Effector memory CD4-positive, alpha-beta T cell (primary cell): Measurements from ENCODE around the gene TFB1M.

ENCODE experiments used
- DNase-seq, 3 donors: peaks; one replicate each; pipeline ENCODE4 v3.0.0-alpha.2; 2020
- H3K27ac ChIP-seq: 2 replicates; pipeline ENCODE4 v1.7.0; 2013; ENCODE audit warnings: mild to moderate bottlenecking, low read length, moderate library complexity; ENCODE audit not compliant: insufficient read depth, poor library complexity, severe bottlenecking
- H3K27me3 ChIP-seq: replicated peaks from 2 replicates; pipeline ENCODE4 v1.7.0; 2013; ENCODE audit warnings: mild to moderate bottlenecking, low read length; ENCODE audit not compliant: insufficient read depth, control insufficient read depth, poor library complexity, severe bottlenecking
- H3K36me3 ChIP-seq: 2 replicates; pipeline ENCODE4 v1.7.0; 2013; ENCODE audit warnings: mild to moderate bottlenecking, low read length, moderate library complexity; ENCODE audit not compliant: control insufficient read depth, insufficient read depth
- H3K4me1 ChIP-seq: 2 replicates; pipeline ENCODE4 v1.7.0; 2013; ENCODE audit warnings: low read length, mild to moderate bottlenecking; ENCODE audit not compliant: control insufficient read depth, insufficient read depth, poor library complexity, severe bottlenecking
- H3K4me3 ChIP-seq: 2 replicates; pipeline ENCODE4 v1.7.0; 2013; ENCODE audit warnings: low read length, low read depth, mild to moderate bottlenecking; ENCODE audit not compliant: insufficient read depth, poor library complexity, severe bottlenecking
- H3K9me3 ChIP-seq: 2 replicates; pipeline ENCODE4 v1.7.0; 2013; ENCODE audit warnings: mild to moderate bottlenecking, low read length, moderate library complexity; ENCODE audit not compliant: control insufficient read depth

TFB1M gene

GRCh38 chr6:155330922-155331321 is 16.6 kb upstream of the TFB1M start:
- H3K27me3 ChIP-seq: no peaks in the 10 kb centered on the region
- no peaks in the 10 kb centered on the region for H3K9me3 ChIP-seq
- no peak overlapping the region for H3K27ac ChIP-seq
- H3K36me3 ChIP-seq: no peaks in the 10 kb centered on the region
- no peak for DNase-seq
- no peaks in the 10 kb centered on the region for H3K4me1 ChIP-seq
- no peak overlapping the region for H3K4me3 ChIP-seq

DNA sequence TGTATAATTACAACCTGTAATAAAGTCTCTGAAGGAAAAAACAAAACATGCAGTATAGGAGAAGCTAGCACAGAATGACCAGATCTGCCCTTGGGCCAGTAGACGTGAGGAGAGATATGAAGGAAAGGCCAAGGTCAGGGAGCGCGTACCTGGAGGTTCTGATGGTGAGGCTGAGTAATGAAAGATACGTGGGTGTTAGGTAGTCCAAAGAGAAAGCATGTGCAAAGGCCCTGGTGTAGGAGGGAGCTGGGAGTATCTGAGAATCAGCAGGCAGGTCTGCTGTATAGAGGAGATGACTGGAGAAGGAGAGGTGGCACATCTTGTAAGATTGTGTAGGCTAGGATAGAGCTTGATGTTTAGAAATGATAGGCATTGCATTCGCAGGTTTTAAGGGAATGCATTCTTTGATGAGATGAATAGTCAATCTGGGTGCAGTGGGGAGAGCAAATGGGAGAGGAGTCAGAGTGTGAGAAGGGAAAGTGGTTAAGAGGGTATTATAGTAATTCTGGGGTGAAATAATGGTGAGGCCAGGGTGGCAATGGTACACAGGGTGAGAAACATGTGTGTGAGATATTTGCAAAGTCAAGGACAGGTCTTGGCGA is 15.9 kb upstream of the TFB1M start:
- no peak overlapping the region for H3K27ac ChIP-seq
- no peak overlapping the region for H3K4me3 ChIP-seq
- no peaks in the 10 kb centered on the region for H3K9me3 ChIP-seq
- H3K27me3 ChIP-seq: no peaks in the 10 kb centered on the region
- no peak for DNase-seq
- H3K36me3 ChIP-seq: no peaks in the 10 kb centered on the region
- no peaks in the 10 kb centered on the region for H3K4me1 ChIP-seq

- no peaks in the 10 kb centered on the region for H3K9me3 ChIP-seq
- H3K27me3 ChIP-seq: no peaks in the 10 kb centered on the region
- H3K4me1 ChIP-seq: no peaks in the 10 kb centered on the region
- no peak for DNase-seq
- no peak overlapping the region for H3K27ac ChIP-seq
- H3K36me3 ChIP-seq: no peaks in the 10 kb centered on the region
- H3K4me3 ChIP-seq: no peak overlapping the region
Measured at GRCh38 chr6:155329460-155330132, 15.3 kb upstream of the TFB1M start.

DNA sequence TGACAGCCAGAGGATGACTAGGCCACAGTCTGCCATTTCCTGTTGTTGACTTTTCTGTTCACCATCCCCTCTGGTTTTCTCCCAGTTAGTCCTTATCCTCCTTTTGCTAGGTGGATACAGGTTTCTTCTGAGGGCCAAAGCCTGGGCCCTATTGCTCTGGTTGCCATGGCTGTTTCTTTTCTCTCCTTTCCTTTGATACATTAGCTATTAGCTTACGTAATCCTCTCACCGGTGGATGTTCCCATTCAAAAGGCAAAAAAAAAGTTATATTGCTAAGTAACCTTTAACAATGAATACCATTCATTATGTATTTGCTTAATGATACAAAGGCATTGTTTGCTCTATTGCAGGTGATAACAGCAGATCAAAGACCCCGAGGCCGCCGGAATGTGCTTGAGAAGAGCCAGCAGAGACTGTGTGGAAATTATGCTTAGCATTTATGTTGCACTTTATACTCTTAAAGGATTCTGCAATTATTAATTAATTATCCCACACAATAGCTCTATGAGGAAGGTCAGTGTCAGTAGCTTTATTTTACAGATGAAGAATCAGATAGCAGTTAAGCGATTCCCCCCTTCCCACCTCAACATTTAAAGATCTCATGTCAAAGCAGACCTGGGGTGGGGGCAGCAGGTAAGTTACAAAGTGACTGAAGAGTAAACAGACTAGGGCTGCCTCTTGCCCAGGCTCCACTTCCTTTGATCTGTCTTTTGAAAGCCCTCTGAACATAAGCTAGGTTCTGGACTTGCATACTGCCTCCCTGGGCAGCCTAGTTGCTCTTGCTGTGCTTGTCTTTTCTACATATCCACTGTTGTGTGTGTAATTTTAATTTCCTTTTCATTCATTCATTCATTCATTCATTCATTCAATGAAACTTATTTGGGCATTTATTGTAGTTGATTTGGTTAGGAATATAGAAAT is 14.5 kb upstream of the TFB1M start:
- Histone ChIP-seq H3K36me3 (no peaks in the 10 kb centered on the region), H3K4me1 (no peaks in the 10 kb centered on the region), H3K9me3 (no peaks in the 10 kb centered on the region), H3K27me3 (no peaks in the 10 kb centered on the region), H3K4me3 (no peak overlapping the region), H3K27ac (no peak overlapping the region)
- DNase-seq: no peak

- H3K27ac ChIP-seq: no peak overlapping the region
Measured at GRCh38 chr6:155328074-155328538, 13.8 kb upstream of the TFB1M start.

GRCh38 chr6:155327326-155328073 is 13.2 kb upstream of the TFB1M start:
- no peaks in the 10 kb centered on the region for H3K36me3 ChIP-seq
- no peak overlapping the region for H3K4me3 ChIP-seq
- H3K9me3 ChIP-seq: no peaks in the 10 kb centered on the region
- H3K27me3 ChIP-seq: no peaks in the 10 kb centered on the region
- no peak overlapping the region for H3K27ac ChIP-seq
- DNase-seq: peak in 2 of 3 donors; percentile 16 to 38
- H3K4me1 ChIP-seq: no peaks in the 10 kb centered on the region

More at GRCh38 chr6:155328074-155328538, 13.8 kb upstream of the TFB1M start:
- Histone ChIP-seq H3K36me3 (no peaks in the 10 kb centered on the region), H3K4me3 (no peak overlapping the region), H3K4me1 (no peaks in the 10 kb centered on the region), H3K27me3 (no peaks in the 10 kb centered on the region), H3K9me3 (no peaks in the 10 kb centered on the region)
- DNase-seq: no peak

DNA sequence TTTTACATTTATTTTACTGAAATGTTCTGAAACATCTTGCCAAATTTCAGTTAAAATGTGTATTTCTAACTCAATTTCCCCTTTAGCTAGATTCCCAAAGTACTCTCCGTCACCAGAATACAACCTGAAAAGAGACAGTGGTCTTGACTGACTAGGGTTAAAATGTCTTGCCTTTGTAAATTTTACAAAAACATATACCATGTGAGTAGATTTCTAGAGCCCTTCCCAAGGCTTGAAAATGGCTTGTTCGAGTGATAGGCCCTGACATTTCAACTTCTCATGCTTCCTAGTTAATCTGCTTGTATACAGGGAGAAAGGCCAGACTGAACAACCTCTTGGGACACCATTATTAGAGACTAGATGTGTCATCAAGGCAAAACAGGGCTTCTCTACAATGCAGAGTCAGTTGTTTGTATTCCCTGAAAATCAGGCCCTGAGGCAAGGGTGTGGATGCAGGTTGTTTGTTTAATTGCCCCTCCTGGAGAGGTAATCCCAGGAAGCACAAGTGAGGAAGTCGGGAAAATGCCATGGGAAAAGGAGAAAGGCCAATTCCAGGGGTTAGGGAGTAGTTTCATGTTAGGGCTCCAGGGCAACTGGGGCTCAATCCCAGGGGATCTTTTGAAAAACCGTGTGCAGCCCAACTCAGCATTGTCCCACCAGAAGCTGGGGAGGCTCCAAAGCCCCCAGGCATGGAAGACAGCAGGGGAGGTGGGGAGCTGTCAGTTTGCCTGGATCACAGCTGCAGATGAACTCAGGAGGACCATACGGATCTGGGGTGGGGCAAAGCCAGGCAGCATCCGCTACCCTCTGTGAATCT is 11.6 kb upstream of the TFB1M start:
- H3K27me3 ChIP-seq: no peaks in the 10 kb centered on the region
- no peak overlapping the region for H3K27ac ChIP-seq
- H3K4me3 ChIP-seq: no peak overlapping the region
- no peak for DNase-seq
- no peaks in the 10 kb centered on the region for H3K9me3 ChIP-seq
- no peaks in the 10 kb centered on the region for H3K36me3 ChIP-seq
- no peaks in the 10 kb centered on the region for H3K4me1 ChIP-seq

DNA sequence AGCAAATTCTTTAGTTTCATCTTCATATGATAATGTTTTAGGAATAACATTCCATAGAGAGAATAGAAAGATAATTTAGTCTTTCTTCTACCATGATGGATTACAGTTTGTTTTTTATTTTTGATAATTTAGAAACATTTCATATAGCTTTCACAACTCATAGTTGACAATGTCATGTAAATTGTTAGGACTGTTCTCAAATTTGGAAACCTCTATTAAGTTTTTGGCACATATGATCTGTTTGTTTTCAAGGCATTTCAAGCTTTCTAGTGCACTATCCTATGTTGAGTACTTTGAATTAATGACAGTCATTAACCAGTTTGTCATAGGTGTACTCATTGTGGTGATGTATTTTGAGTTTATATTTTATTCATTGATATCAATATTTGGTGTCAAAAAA is 10.7 kb upstream of the TFB1M start:
- H3K27ac ChIP-seq: no peak overlapping the region
- H3K36me3 ChIP-seq: no peaks in the 10 kb centered on the region
- DNase-seq: no peak
- H3K4me1 ChIP-seq: no peaks in the 10 kb centered on the region
- no peaks in the 10 kb centered on the region for H3K27me3 ChIP-seq
- no peaks in the 10 kb centered on the region for H3K9me3 ChIP-seq
- no peak overlapping the region for H3K4me3 ChIP-seq

DNA sequence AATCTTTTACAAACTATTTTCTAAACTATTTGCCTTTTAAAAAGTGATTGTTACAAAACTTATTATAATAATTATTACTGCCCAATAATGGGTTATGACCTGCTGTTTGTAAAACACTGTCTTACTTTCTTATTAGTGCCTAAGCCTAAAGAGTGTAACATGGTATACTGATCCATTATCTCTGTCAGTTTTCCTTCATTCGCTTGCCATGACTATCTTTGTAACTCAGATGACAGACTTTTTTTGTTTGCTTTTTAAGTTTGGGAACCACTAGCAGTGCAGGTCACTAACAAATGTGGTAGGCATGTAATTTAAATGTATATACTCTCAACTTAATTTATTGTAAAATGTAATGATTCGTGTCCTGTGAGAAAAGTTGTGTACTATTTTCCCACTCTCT is 9.9 kb upstream of the TFB1M start:
- no peak overlapping the region for H3K4me3 ChIP-seq
- H3K27ac ChIP-seq: no peak overlapping the region
- no peaks in the 10 kb centered on the region for H3K36me3 ChIP-seq
- H3K27me3 ChIP-seq: no peaks in the 10 kb centered on the region
- H3K4me1 ChIP-seq: no peaks in the 10 kb centered on the region
- H3K9me3 ChIP-seq: no peaks in the 10 kb centered on the region
- DNase-seq: no peak
